Measurements from ENCODE around the gene SNRPA.
"Not testable (repeated sequence)": the region's sequence is repeated elsewhere in the genome, so short reads cannot be mapped to it uniquely, and the experiment has no call there.

The SNRPA gene

DNA sequence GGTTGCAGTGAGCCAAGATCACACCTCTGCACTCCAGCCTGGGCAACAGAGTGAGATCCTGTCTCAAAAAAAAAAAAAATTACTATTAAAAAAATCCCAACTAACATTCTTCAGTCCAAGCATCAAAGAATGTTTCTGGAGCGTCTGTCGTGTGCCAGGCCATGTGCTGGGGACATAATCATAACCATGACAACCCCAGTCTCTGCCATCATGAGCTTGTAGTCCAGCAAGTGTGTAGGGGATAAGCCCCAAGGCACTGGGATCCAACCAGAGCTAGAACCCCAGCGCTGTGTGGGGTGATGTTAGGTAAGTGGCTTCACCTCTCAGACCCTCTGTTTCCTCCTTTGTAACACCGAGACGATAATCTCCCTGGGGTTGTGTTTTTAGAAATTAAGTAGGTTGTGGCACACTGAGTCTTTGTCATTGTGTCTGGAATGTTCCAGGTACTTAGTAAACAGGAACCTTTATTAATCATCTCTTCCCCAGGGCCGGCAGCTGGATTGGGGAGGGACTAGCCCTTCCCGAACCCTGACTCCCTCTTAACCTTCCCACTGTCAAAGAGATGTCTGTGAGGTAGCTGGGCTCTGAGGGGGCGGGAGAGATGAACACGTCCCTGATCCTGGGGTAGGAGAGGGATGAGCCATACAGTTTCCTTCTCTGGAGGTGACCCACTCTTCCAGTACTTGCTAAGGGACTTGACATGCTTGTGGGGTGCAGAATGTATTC lies 28.9 kb upstream of the SNRPA start:
- DNase-seq, result no peak

DNA sequence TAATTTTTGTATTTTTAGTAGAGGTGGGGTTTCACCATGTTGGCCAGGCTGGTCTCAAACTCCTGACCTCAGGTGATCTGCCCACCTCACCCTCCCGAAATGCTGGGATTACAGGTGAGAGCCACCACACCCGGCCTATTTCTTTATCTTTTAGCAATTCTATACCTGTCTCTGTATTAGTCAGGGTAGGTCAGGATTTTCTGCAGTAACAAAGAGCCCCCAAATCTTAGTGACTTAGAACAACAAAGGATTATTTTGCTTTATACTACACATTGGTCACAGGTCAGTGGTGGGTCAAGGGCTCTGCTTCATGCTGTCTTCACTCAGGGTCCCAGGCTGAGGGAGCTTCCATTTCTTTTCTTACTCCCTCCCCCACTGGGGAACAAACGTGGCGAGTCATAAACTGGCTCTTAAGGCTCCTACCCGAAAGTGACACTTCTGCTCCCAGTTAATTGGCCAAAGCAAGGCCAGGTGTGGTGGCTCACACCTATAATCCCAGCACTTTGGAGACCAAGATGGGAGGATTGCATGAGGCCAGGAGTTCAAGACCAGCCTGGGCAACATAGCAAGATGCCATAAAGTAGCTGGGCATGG lies 27.2 kb upstream of the SNRPA start:
- DNase-seq, result no peak

DNA sequence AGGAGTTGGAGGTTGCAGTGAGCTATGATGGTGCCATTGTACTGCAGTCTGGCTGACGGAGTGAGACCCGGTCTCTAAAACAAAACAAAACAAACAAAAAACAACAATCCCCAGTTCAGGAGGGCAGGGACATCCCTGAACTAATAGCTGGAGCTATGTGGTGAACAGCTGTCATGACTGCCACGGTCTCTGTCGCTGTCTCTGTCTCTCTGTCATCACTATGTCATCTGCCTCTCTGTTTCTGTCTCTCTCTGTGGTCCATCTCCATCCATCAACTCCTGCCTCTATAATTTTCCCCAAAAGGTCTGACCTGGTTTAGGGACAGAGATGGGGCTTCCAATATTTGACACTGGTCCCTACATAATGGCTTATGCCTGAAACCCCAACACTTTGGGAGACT lies 26.7 kb upstream of the SNRPA start:
- no peak for DNase-seq

DNA sequence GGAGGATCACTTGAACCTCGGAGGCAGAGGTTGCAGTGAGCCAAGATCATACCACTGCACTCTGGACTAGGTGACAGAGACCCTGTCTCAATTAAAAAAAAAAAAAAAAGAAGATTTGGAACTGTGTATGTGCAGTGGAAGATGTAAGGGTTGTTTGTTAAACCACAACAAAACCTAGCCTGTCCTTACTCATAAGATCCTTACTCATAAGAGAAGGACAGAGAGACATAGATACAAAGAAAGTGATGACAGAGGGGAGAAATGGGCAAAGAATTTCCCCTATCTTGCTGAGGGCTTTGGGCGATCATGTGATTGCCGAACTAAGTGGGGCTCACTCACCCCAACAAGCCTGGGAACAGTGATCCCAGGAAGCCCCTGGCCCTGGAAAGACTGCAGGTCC lies 26.1 kb upstream of the SNRPA start:
- no peak for DNase-seq

DNA sequence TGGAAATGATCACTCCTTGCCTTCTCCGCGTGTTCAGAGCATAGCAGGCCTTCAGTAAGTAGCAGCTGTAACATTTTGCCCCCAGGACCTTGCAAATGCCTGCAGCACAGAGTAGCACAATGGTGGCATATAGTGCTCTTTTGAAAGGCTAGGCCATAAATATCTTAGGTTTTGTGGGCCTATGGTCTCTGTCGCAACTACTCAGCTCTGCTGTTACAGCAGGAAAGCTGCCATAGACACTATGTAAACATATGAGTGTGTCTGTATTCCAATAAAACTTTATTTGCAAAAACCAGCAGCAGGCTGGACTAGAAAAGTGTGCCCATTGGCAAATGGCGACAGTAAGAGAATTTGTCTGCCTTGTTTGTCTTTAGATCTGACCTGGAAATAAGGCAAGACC lies 24.7 kb upstream of the SNRPA start:
- no peak for DNase-seq

DNA sequence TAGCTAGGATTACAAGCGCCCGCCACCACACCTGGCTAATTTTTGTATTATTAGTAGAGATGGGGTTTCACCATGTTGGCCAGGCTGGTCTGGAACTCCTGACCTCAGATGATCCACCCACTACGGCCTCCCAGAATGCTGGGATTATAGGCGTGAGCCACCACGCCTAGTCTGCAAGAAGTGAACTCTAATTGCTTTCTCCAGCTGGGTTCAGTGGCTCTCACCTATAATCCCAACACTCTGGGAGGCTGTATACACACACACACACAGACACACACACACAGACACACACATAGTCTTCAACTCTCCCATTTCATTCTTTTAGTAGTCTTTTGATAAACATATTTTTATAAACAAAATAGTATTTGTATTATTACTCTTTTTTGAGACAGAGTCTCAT lies 20.9 kb upstream of the SNRPA start:
- DNase-seq, result not testable (repeated sequence)

DNA sequence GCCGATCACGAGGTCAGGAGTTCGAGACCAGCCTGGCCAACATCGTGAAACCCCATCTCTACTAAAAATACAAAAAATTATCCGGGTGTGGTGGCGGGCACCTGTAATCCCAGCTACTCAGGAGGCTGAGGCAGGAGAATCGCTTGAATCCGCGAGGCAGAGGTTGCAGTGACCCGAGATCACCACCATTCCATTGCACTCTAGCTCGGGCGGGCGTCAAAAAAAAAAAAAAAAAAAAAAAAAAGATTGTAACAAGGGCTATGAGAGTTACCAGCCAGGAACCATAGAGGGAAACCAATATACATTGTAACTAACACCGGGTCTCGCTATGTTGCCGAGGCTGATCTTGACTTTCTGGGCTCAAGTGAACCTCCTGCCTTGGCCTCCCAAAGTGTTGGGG lies 18.7 kb upstream of the SNRPA start:
- not testable (repeated sequence) for DNase-seq

DNA sequence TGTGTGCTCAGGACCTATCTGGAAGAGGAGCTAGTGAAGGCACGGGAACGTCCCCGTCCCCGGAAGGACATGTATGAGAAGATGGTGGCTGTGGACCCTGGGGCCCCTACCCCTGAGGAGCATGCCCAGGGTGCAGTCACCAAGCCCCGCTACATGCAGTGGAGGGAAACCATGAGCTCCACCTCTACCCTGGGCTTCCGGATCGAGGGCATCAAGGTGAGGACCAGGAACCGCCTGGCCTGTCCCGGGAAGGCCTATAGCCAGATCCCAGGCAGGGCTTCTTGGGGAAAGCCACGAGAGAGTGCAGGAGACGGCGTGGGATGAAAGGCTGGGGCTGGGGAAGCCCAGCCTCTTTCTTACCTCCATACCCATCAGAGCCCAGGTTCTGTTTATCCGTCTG lies 17.9 kb upstream of the SNRPA start:
- DNase-seq, result no peak

DNA sequence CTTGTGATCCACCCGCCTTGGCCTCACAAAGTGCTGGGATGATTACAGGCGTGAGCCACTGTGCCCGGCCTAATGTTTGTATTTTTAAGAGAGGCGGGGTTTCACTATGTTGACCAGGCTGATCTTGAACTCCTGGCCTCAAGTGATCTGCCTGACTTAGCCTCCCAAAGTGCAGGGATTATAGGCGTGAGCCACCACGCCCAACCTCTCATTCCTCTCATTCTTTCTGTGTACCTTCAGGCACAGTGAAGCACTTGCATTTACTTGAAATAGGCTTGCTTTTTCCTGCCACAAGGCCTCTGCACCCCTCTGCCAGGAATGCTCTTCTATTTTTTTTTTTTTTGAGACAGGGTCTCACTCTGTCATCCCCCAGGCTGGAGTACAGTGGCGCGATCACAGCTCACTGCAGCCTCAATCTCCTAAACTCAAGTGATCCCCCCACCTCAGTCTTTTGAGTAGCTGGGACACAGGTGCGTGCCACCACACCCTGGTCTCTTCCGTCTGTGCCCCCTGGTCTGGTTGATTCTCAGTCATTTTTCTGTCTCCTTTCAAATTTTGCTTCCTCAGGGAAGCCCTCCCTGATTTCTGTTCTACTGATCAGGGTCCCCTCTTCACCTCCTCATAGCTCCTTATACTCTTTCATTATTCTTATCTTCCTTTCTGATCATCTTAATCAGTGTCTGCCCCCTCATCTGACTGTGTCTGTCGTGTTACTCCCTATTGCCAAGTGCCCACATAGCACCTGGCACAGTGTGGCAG lies 15.8 kb upstream of the SNRPA start:
- no peak for DNase-seq

DNA sequence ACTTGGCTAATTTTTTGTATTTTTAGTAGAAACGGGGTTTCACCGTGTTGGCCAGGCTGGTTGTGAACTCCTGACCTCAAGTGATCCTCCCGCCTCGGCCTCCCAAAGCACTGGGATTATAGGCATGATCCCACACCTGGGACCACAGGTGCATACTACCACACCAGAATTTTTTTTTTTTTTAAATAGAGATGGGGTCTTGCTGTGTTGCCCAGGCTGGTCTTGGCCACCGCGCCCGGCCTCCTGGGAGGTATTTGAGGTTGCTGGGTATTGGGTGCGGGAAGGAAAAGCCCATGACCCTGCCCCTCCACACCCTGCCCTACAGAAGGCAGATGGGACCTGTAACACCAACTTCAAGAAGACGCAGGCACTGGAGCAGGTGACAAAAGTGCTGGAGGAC lies 14.3 kb upstream of the SNRPA start:
- DNase-seq, result no peak

DNA sequence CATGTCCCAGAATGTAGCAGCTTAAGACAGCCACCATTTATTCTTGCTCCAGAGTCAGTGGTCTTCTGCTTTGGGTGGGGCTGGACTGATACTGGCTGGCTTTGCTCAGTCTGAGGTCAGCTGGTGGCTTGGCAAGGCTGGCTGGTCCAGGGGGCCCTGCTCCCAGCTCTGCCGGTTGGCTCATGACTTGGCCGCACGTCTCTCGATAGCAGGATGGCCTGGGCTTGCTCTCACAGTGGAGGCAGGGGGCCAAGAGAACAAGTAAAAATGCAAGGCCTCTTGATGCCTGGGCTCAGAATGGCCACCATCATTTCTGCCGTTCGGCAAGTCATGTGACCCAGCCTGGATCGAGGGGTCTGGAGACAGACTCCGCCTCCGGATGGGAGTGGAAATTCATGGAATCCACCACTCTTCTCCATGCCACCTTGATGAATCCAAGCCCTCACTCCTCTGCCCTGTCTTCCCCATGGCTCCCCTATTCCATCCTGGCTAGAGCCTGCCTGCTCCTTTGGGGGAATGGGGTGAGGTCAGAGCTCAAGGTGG lies 13.8 kb upstream of the SNRPA start:
- DNase-seq, result no peak

DNA sequence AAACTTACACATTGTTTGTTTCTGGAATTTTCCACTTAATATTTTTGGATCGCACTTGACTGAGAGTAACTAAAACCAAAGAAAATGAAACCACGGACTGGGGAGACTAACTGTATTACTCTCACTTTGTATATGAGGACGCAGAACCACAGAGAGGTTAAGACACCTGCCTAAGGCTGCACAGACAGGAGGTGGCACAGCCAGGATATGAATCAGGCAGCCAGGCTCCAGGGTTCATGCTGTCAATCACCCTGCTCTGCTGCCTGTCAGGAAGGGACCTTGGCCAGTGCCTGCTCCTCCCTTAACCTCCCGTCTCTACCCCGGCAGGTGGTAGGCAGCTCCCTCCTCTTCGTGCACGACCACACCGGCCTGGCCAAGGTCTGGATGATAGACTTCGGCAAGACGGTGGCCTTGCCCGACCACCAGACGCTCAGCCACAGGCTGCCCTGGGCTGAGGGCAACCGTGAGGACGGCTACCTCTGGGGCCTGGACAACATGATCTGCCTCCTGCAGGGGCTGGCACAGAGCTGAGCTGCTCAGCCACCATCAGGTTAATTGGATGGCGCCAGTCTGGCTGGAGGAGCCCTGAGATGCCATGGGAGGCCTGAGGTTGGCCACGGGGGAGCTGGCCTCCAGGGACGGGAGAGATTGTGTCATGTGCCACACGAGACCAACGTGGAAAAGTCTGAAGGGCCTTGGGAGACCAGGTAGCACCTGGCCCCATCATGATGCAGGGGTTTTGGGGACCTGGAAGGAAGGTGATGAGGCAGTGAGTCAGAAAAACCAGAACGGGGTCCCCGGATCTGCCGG lies 11.8 kb upstream of the SNRPA start:
- DNase-seq, result no peak

DNA sequence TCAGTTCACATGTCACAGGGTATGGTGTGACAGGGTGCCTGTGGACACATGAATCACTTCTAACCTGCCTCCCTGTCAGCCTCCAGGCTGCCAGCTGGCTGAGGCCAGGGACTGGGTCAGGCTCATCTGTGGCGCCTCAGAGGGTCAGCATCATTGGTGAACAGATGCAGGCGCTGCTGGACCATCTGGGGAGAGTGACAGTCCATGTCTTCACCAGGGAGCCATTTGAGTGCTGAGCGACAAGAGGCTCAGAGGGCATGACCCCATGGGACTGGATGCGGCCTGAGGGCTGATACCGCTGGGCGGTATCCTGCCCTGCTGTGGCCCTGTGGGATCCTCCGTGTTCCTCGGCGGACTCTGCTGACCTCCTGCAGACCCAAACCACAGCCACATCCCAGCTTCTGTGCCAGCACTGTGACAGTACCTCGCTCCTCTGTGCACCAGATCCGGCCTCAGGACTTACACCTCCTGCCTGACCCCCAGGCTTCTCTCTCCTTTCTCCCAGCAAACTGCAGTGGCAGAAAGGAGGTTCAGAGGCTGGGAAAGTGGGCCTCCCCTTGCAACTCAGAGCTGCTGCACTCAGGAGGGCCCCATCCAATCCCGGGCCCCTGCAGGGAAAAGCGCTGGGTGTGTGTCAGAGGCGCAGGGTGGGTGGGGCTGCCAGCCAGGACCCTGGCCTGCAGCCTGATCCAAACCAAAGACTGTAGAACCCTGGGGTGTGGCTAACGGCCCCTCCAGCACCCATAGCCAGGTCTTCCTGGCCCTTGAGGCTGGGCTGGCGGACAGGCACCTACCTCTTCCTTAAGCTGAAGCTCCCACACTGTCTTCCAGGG lies 10.9 kb upstream of the SNRPA start:
- no peak for DNase-seq

DNA sequence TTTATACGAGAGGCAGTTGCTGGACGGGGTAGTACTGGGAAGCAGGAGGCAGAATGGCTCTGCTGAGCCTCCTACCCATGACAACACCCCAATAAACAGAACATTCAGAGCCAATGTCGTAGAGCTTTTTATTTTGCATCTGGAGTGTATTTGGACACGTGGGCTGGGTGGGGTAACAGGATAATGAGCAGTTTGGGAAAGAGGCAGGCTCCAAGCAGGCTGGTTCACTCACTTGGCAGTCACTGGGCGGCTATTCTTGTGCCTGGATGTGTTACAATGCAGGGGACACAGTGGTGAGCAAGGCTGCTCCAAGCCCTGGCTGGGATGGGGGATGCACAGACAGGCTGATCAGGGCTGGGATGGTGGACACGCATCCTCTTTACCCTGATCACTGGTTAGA lies 10.3 kb upstream of the SNRPA start:
- no peak for DNase-seq

DNA sequence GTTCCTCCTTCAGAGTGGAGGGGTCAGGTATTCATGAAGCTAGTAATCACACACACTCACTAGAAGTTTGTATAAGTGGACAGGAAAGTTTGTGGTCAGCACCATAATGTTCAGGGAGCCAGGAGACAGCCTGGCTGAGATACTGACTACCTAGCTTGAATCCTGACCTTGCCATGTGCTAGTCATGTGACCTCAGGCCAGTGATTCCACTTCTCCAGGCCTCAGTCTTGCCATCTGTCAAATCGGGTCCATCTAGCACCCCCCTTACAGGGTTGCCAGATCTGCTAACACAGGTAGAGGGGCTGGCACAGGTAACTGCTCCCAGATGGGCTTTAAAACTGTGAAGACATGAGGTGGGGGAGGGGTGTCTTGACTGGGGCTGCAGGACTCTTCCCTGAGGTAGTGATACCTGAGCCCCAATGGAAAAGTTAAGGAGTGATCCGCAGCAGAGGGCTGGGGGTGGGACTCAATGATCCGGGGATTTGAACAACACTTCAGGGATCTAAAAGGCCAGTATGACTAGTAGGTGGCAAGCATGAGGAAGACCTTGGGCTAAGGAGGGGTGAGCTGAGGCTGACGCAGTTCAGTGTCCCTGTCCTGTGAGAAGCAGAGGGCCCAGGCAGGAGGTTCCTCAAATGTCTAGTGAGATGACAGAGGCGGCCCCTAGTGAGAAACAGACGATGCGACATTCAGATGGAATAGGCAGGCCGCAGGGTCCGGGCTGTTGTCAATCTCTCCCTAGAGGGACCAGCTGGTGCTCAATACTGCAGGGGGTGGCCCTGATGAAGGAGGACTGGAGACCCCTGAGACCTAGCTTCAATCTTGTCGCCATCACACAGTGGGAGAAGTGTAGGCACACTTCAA lies 9.2 kb upstream of the SNRPA start:
- DNase-seq, result no peak

DNA sequence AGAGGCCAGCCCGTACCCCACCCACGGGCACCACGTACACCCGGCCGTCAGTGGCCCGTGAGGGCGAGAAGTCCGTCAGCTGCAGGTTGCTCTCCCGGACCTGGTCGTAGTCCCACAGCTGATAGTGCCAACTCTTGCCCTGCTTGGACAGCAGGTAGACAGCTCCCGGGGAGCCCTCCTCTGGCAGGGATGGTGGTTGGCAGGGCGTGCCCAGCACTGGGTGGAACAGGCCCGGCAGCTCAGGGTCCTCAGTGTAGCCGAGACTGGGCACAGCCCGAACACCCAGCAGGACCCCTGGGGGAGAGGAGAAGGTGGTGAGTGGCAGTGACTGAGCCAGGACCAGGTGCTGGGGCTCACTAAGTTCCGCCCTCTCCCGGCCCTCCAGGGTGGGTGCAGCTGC lies 8.5 kb upstream of the SNRPA start:
- DNase-seq, result no peak

DNA sequence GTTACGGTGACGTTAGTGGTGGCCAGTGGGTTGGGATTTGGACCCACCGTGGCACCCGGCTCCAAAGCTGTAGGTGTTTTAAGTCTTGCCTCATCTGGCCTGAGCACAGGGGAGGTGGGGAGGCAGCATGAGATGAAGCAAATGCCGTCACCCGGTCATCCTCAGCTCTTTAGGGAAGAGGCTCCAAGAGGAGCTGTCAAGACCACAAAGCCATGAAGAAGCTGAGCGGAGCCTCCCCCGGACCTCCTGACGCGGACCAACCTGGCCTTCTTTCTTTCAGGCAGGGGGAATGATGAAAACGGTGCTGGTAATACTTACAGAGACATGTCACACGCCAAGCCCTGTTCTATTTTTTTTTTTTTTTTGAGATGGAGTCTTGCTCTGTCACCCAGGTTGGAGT lies 8.1 kb upstream of the SNRPA start:
- no peak for DNase-seq

DNA sequence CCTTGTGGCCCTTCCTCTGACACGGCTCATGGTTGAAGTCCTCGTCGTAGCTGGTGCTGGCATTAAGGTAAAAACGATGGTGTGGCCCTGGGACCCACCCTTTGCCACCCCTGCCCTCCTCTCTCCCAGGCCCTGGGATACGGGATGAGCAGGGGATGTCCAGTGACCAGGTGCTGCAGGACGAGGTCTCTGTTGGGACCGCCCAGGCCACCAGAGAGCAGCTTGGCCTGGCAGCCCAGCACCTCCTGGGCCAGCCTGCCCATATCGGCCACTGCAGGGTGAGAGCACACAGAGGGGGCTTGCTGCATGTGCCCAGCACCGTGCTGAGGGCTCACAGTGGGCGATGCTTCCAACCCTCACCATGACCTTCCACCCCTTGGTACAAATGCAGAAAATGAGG lies 7.1 kb upstream of the SNRPA start:
- DNase-seq, result no peak

DNA sequence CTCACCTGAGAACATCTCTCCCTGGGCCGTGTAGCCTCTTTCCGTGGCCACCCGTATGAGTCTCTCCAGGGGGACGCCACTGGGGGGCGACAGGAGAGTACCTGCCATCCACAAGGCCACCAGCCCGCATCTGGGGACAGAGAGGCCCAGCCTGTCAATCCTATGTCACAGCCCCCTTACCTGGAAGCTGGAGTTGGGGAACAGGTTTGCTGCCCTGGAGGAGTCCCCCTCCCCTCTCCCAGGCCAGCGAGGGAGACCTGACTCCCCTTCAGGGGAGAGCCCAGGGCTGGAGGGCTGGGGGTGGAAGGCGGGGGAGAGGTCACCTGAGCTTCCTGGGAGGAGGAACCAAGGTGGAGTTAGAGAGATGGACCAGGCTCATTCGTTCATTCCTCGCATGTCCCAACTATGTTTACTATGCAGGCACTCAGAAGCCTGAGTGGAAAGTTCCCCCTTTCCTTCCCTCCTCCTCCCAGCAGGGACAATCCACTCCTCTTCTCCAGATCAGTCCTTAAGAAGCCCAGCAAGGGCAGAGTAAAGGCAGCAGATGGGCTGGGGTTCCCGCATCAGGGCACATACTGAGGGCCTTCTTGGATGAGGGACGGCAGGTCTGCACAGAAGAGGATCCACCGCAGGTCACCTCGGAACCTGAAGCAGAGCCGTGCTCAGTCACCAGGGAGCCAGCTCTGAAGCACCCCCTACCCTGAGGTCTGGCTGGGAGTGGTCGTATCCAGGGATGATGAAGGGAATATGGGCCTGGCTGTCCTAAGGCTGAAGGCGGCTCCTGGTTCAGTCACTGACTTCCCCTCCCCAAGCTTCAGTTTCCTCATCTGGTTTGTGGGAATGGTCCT lies 6.2 kb upstream of the SNRPA start:
- DNase-seq, result no peak

DNA sequence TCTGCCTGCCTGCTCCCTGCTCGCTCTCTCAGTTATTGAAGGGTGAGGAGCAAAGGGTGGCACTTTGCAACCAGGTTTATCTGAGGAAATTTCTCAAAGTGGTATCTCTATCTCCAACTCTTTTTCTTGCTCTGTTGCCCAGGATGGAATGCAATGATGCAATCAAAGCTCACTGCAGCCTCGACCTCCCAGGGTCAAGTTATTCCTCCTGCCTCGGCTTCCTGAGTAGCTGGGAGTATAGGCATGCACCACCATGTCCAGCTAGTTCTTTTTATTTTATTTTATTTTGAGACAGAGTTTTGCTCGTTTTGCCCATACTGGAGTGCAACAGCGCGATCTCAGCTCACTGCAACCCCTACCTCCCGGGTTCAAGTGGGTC lies 5.6 kb upstream of the SNRPA start:
- no peak for DNase-seq

Data from NCI-H524 treated with DMSO at 0.1 percent for 48 hours (cell line).